SU-DHL-6 (cell line): Measurements from ENCODE around the gene AP1G2.
A peak's percentile ranks its signal among the peaks of the same experiment; 100 is the strongest.

Experiments used
- H2AFZ ChIP-seq: fragments of 200-600 bp; sonication (generic); 2 replicates; pipeline ENCODE4 v1.6.1; 2014; ENCODE audit warnings: low read depth, mild to moderate bottlenecking, moderate library complexity, mixed read lengths, antibody characterized with exemption, low read length; ENCODE audit not compliant: severe bottlenecking
- H3F3A ChIP-seq: fragments of 200-600 bp; shearing (Covaris generic); 2 replicates; pipeline ENCODE4 v1.6.0; 2016; ENCODE audit warnings: antibody characterized with exemption, mild to moderate bottlenecking; ENCODE audit not compliant: insufficient read depth
- H3K27ac ChIP-seq: fragments of 200-600 bp; sonication (generic); 2 replicates; pipeline ENCODE4 v1.5.1; 2016; ENCODE audit warnings: low read depth, mild to moderate bottlenecking, low read length, moderate library complexity, mixed read lengths
- H3K27me3 ChIP-seq: fragments of 200-600 bp; sonication (generic), shearing (Covaris generic); 2 replicates; pipeline ENCODE4 v1.6.0; 2014; ENCODE audit warnings: mild to moderate bottlenecking, low read length
- H3K36me3 ChIP-seq: fragments of 200-600 bp; sonication (generic); 2 replicates; pipeline ENCODE4 v1.6.1; 2014; ENCODE audit warnings: mild to moderate bottlenecking, low read length, mixed read lengths
- H3K4me2 ChIP-seq: fragments of 300-600, 200-600 bp; shearing (Covaris generic), sonication (generic); 2 replicates; pipeline ENCODE4 v1.6.0; 2014; ENCODE audit warnings: low read length, low read depth, mild to moderate bottlenecking; ENCODE audit not compliant: poor library complexity, severe bottlenecking
- H3K4me3 ChIP-seq: fragments of 200-600 bp; sonication (generic); 2 replicates; pipeline ENCODE4 v1.5.1; 2014; ENCODE audit warnings: antibody characterized with exemption, low read length, mild to moderate bottlenecking, mixed read lengths; ENCODE audit not compliant: insufficient read depth, poor library complexity, severe bottlenecking
- H3K79me2 ChIP-seq: fragments of 200-600 bp; sonication (generic); 2 replicates; pipeline ENCODE4 v1.6.1; 2014; ENCODE audit warnings: mild to moderate bottlenecking, low read length, moderate library complexity; ENCODE audit not compliant: insufficient read depth
- H3K9ac ChIP-seq: fragments of 200-600 bp; sonication (generic); 2 replicates; pipeline ENCODE4 v1.7.0; 2014; ENCODE audit warnings: mild to moderate bottlenecking, low read length
- H3K9me2 ChIP-seq: fragments of 200-600 bp; sonication (generic); replicated peaks from 2 replicates; pipeline ENCODE4 v1.6.1; 2014; ENCODE audit warnings: low read length; ENCODE audit not compliant: insufficient read depth
- H3K9me3 ChIP-seq: fragments of 200-600 bp; sonication (generic); 2 replicates; pipeline ENCODE4 v1.6.1; 2014; ENCODE audit warnings: low read length, mixed read lengths; ENCODE audit not compliant: insufficient read depth
- H4K20me1 ChIP-seq: fragments of 200-600 bp; sonication (generic); 2 replicates; pipeline ENCODE4 v1.6.1; 2014; ENCODE audit warnings: low read depth, mild to moderate bottlenecking, antibody characterized with exemption, low read length, moderate library complexity, mixed read lengths
- EZH2phosphoT487 ChIP-seq: fragments of 200-600 bp; sonication (generic), shearing (Covaris generic); conservative IDR thresholded peaks from 2 replicates; pipeline ENCODE4 v1.6.1; 2018; ENCODE audit warnings: mild to moderate bottlenecking, antibody characterized with exemption, low read length, moderate library complexity, mixed read lengths
- TF ChIP-seq, protein P1 (sequence below): fragments of 200-600 bp; sonication (generic); IDR thresholded peaks from one replicate; pipeline ENCODE4 v1.5.1; 2017; ENCODE audit warnings: antibody characterized with exemption, mild to moderate bottlenecking, low read length, moderate library complexity; ENCODE audit not compliant: insufficient read depth, poor library complexity, severe bottlenecking

AP1G2 gene

DNA sequence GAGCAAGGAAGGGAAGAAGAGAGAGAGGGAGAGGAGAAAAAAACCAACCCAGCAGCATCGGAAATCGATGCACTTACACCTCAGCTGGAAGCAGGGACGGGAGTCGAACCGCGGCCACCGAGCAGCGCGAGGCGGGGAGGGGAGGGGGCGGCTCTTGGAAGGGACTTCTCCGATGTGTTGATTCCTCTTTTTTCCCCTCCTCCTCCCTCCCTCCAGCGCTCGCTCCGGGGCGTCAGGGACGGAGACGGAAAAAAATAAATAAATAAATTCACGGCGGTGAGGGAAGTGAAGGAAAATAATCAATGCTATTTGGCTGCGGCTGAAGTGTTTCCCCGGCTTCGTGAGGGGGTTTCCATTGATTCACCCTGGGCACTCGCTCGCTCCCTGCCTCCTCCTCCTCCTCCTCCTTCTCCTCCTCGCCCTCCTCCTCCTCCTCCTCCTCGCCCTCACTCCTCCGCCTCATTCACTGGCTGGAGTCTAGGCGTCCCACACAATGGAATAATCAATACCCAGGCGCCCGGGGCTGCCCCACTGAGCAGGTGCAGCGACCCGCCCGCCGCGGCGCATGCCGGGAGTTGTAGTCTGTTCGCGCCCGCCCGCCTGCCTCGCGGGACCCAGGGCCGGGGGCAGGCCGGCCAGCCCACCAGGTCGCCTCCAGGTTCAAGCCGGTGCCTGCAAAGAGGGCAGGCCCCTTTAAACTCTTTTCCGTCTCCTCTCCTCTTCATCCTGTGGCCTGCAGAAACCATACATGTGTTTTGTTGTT lies 16.1 kb downstream of the AP1G2 start, which contains the start of gene ZFHX2:
Gene ZFHX2 (minus strand): TSS at position 500 of the 763 bp plus-strand sequence. CDS start 16,440 bp downstream, outside the sequence.
- no peaks in the 10 kb centered on the region for H3K27me3 ChIP-seq
- no peaks in the 10 kb centered on the region for H3F3A ChIP-seq
- peak within 1 kb of the TSS; percentile 56 for H3K9ac ChIP-seq
- no peak within 1 kb of the TSS for H3K27ac ChIP-seq
- H2AFZ ChIP-seq, result peak within 1 kb of the TSS; percentile 97
- H4K20me1 ChIP-seq, result no peaks in the 10 kb centered on the region
- H3K4me3 ChIP-seq, result peak within 1 kb of the TSS; percentile 51
- peak within 1 kb of the TSS; percentile 86 for H3K4me2 ChIP-seq
- no peak for TF ChIP-seq EZH2phosphoT487
- TF ChIP-seq, protein P1, sequence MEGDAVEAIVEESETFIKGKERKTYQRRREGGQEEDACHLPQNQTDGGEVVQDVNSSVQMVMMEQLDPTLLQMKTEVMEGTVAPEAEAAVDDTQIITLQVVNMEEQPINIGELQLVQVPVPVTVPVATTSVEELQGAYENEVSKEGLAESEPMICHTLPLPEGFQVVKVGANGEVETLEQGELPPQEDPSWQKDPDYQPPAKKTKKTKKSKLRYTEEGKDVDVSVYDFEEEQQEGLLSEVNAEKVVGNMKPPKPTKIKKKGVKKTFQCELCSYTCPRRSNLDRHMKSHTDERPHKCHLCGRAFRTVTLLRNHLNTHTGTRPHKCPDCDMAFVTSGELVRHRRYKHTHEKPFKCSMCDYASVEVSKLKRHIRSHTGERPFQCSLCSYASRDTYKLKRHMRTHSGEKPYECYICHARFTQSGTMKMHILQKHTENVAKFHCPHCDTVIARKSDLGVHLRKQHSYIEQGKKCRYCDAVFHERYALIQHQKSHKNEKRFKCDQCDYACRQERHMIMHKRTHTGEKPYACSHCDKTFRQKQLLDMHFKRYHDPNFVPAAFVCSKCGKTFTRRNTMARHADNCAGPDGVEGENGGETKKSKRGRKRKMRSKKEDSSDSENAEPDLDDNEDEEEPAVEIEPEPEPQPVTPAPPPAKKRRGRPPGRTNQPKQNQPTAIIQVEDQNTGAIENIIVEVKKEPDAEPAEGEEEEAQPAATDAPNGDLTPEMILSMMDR, result no peak
- no peaks in the 10 kb centered on the region for H3K9me2 ChIP-seq
- no peaks in the 10 kb centered on the region for H3K36me3 ChIP-seq
- peaks cover under 1% of the 10 kb centered on the region; the same call in 1 of the 2 replicates for H3K79me2 ChIP-seq
- no peaks in the 10 kb centered on the region for H3K9me3 ChIP-seq

DNA sequence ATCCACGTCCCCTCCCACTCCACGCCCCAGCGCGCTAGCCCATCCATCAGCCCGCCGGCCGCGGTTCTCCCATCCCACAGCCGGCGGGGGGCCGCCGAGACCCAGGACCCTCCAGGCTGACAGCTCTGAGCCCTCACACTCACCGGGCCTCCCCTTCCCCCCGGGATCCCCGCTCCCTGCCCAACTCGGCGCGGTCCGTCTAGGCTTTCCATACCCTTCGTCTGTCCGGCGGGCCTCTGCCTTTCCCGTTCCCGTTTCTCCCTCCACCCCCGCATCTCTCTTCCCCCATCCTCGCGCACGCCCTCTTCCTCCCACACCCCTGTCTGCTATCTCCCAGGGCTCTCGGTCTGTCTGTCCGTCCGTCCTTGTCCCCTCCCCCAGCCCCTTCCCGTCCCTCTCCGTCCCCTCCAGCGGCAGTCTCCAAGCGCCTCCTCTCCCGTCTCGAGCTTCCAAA lies 16.8 kb downstream of the AP1G2 start:
- no peaks in the 10 kb centered on the region for H3K79me2 ChIP-seq
- peak overlapping the region; percentile 86 for H3K4me2 ChIP-seq
- peak overlapping the region; percentile 56 for H3K9ac ChIP-seq

DNA sequence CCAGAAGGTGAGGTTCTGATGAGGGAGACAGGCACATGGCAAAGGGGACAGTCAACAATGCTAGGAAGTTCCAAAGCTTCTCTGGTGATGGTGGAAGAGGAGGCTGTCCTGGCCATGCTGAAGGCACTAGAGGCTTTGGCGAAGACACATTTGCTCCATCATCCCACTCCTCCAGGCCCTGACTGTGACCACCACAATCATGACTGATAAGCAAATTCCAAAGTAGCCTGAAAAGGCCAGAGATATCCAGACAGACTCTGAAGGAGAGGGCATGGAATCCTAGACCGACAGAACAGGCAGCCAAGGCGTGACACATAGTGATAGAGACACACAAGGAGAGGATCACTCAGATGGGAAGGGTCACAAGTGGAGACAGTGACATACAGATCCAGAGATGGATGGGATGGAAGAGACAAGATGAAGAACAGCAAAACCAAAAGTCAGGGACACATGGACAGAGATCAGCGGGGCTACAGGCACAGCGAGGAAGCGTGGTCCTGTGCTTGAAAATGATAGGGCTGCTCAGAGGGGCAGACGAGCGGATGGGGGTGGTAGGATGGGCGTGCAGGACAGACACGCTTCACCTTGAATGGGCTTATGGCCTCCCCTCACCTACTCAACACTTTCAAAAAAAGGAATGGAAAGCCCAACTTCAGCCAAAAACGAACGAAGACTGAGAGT lies 17.3 kb downstream of the AP1G2 start:
- Histone ChIP-seq H3K9me2 (no peaks in the 10 kb centered on the region), H3K9ac (0 out of 2 replicates have a peak overlapping the region, but pooled peaks have one; percentile 56), H3K9me3 (no peaks in the 10 kb centered on the region), H3K27me3 (no peaks in the 10 kb centered on the region), H3K4me2 (peak overlapping the region; percentile 86), H3K27ac (no peak overlapping the region), H3K4me3 (no peak overlapping the region), H2AFZ (no peak overlapping the region), H3K36me3 (no peaks in the 10 kb centered on the region), H4K20me1 (no peaks in the 10 kb centered on the region), H3F3A (no peaks in the 10 kb centered on the region), H3K79me2 (no peaks in the 10 kb centered on the region)
- TF ChIP-seq, protein P1, result no peak
- no peak for TF ChIP-seq EZH2phosphoT487

More for the DNA sequence above, 16.8 kb downstream of the AP1G2 start:
- Histone ChIP-seq H3K27me3 (no peaks in the 10 kb centered on the region), H3K9me2 (no peaks in the 10 kb centered on the region), H4K20me1 (no peaks in the 10 kb centered on the region), H3F3A (no peaks in the 10 kb centered on the region), H3K27ac (no peak overlapping the region), H3K9me3 (no peaks in the 10 kb centered on the region), H3K4me3 (peak overlapping the region; percentile 51), H3K36me3 (no peaks in the 10 kb centered on the region), H2AFZ (peak overlapping the region; percentile 97)
- TF ChIP-seq, protein P1, result no peak
- TF ChIP-seq EZH2phosphoT487, result no peak
